Gastrocnemius medialis (tissue), 4 donors: ENCODE results near the gene DMAP1. TPM values are rescaled to one million over a fixed set of nuclear protein-coding genes. Genes with fewer than 3 reads are reported as not detected.

Source experiments
- ATAC-seq, 2 donors: fragments of 150-250 bp; one replicate each; pipeline ENCODE4 v1.9.1; 2016
- DNase-seq, 2 donors: peaks; one replicate each; pipeline ENCODE4 v3.0.0-alpha.2; 2019
- H3K27ac ChIP-seq, 4 donors: fragments of 200-600 bp; sonication (generic); 1 replicate in 1 of 4; 2 replicates in 3 of 4; pipeline ENCODE4 v1.5.1; 2016 to 2018; ENCODE audit warnings: mild to moderate bottlenecking in 2 of 4, moderate library complexity in 1 of 4
- H3K27me3 ChIP-seq, 3 donors: fragments of 200-600 bp; sonication (generic) in 2 of 3; 1 replicate in 1 of 3; 2 replicates in 2 of 3; pipeline versions ENCODE4 v1.5.1 to v1.6.0; 2016 to 2019; ENCODE audit warnings: mild to moderate bottlenecking in 1 of 3, moderate library complexity in 1 of 3
- H3K36me3 ChIP-seq, 2 donors: fragments of 200-600 bp; sonication (generic) in 1 of 2; one replicate each; pipeline ENCODE4 v1.5.1; 2017 to 2018
- H3K4me1 ChIP-seq, 2 donors: fragments of 200-600 bp; sonication (generic) in 1 of 2; one replicate each; pipeline ENCODE4 v1.5.1; 2016 to 2017; ENCODE audit warnings: mild to moderate bottlenecking in 2 of 2
- H3K4me3 ChIP-seq, 4 donors: fragments of 200-600 bp; sonication (generic) in 3 of 4; 1 replicate in 1 of 4; 2 replicates in 3 of 4; pipeline ENCODE4 v1.5.1; 2016 to 2019; ENCODE audit warnings: mild to moderate bottlenecking in 2 of 4
- H3K9me3 ChIP-seq, 3 donors: fragments of 200-600 bp; sonication (generic) in 2 of 3; 1 replicate in 1 of 3; 2 replicates in 2 of 3; pipeline ENCODE4 v1.5.1; 2016 to 2019
- POLR2A ChIP-seq, 2 donors: fragments of 450-650 bp; IDR thresholded peaks; one replicate each; pipeline ENCODE4 v1.6.1; 2017; ENCODE audit warnings: antibody characterized with exemption in 2 of 2, mild to moderate bottlenecking in 2 of 2, moderate library complexity in 2 of 2
- in situ Hi-C, 4 donors: fragments of 200-750 bp; cut with MboI; loops; one replicate each; pipeline versions ENCODE4 v1.15.0 to v1.8.0; 2017; ENCODE audit warnings: low sequenced_read_pairs in 4 of 4
- intact Hi-C: fragments of 100-400 bp; cut with DNase I; formaldehyde crosslinking; loops from one replicate; pipeline ENCODE4 v1.15.1; 2023; ENCODE audit warnings: low total_unique reads
- total RNA-seq, 4 donors: library from RNA; depleted of rRNA; stranded (reverse); fragments of >200 nt; gene quantifications; one replicate each; pipeline versions ENCODE4 v1.1.0 to v1.2.3, GENCODE V29; 2016
- TF ChIP-seq, protein P1 (sequence below), 5 experiments: fragments of 450-650 bp in 3 of 5; fragments of 200-600 bp in 2 of 5; sonication (generic) in 2 of 5; IDR thresholded peaks in 4 of 5; conservative IDR thresholded peaks in 1 of 5; 1 replicate in 4 of 5; 2 replicates in 1 of 5; pipeline ENCODE4 v1.5.1; 2016 to 2019; ENCODE audit warnings: antibody characterized with exemption in 5 of 5, mild to moderate bottlenecking in 3 of 5, moderate library complexity in 3 of 5

The DMAP1 gene, protein sequence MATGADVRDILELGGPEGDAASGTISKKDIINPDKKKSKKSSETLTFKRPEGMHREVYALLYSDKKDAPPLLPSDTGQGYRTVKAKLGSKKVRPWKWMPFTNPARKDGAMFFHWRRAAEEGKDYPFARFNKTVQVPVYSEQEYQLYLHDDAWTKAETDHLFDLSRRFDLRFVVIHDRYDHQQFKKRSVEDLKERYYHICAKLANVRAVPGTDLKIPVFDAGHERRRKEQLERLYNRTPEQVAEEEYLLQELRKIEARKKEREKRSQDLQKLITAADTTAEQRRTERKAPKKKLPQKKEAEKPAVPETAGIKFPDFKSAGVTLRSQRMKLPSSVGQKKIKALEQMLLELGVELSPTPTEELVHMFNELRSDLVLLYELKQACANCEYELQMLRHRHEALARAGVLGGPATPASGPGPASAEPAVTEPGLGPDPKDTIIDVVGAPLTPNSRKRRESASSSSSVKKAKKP
- 10 to 100 TPM; 24.9 to 42.2 (median 34.9) TPM for total RNA-seq

GRCh38 chr1:44213222-44214112 lies at the start of gene DMAP1:
DMAP1 (plus strand) TSS chr1:44213471; CDS start chr1:44213754, 283 bp downstream.
- Histone ChIP-seq H3K4me1 (peaks cover 18 to 22% of the 10 kb centered on the region in 2 donors), H3K9me3 (no peaks in the 10 kb centered on the region), H3K4me3 (peak within 1 kb of the TSS; percentile 76 to 90 (median 81)), H3K36me3 (peaks cover 0 to 13% of the 10 kb centered on the region in 2 donors), H3K27ac (peak within 1 kb of the TSS; percentile 73 to 88 (median 82)), H3K27me3 (no peaks in the 10 kb centered on the region)
- DNase-seq: peak; percentile 71 to 74
- peak; percentile 92 to 96 for ATAC-seq
- in situ Hi-C loops (loop anchor here (10.0 to 25.0 kb wide), 3 partner anchors 101 to 381 kb away; no protein-coding TSS in a partner anchor), intact Hi-C loops (loop anchor here (10.0 kb wide), 1 partner anchor 441 kb away; no protein-coding TSS in a partner anchor)
- TF ChIP-seq, protein P1, sequence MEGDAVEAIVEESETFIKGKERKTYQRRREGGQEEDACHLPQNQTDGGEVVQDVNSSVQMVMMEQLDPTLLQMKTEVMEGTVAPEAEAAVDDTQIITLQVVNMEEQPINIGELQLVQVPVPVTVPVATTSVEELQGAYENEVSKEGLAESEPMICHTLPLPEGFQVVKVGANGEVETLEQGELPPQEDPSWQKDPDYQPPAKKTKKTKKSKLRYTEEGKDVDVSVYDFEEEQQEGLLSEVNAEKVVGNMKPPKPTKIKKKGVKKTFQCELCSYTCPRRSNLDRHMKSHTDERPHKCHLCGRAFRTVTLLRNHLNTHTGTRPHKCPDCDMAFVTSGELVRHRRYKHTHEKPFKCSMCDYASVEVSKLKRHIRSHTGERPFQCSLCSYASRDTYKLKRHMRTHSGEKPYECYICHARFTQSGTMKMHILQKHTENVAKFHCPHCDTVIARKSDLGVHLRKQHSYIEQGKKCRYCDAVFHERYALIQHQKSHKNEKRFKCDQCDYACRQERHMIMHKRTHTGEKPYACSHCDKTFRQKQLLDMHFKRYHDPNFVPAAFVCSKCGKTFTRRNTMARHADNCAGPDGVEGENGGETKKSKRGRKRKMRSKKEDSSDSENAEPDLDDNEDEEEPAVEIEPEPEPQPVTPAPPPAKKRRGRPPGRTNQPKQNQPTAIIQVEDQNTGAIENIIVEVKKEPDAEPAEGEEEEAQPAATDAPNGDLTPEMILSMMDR (IDR thresholded peaks at IDR 0.05 in 4 of 5, conservative IDR thresholded peaks at IDR 0.05 in 1 of 5): peak in 2 of 5 experiments; percentile 16 to 26
- TF ChIP-seq POLR2A (IDR thresholded peaks at IDR 0.05): no peak

DNA sequence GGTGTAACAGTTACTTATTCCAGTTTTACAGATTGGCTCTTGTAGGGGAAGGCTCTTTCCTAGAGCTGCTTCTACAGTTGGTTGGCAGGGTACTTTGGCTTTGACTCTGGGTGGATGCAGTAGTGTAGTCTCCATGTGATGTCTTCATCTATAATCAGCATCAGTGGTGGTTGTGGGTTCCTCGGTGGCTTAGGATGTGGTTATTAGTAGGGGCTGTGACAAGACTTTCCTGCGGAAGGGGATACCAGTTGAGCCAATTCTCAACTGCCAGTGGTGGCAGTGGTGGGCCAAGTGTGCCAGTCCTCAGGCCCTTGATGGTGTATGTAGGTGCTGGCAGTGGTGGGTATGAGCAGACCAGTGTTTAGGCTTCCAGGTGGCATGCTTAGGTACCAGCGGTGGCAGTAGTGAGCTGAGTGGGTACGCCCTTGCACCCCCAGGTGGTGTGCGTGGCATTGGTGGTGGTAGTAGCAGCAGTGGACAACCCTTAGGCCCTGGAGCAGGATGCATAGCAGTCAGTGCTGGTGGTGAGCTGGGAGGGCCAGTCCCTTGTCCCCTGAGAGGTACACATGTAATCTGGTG lies 44.7 kb upstream of the DMAP1 start:
- DNase-seq: no peak
- TF ChIP-seq, protein P1 (IDR thresholded peaks at IDR 0.05 in 4 of 5, conservative IDR thresholded peaks at IDR 0.05 in 1 of 5): no peak
- no peak for TF ChIP-seq POLR2A (IDR thresholded peaks at IDR 0.05)
- peaks cover 0 to 2% (median 0%) of the 10 kb centered on the region in 3 donors for H3K27me3 ChIP-seq
- ATAC-seq: no peak
- intact Hi-C loops: no loop called here
- no peaks in the 10 kb centered on the region for H3K4me1 ChIP-seq
- H3K36me3 ChIP-seq: no peaks in the 10 kb centered on the region
- H3K9me3 ChIP-seq: no peaks in the 10 kb centered on the region
- in situ Hi-C loops: no loop called here
- no peak overlapping the region for H3K27ac ChIP-seq
- no peak overlapping the region for H3K4me3 ChIP-seq

DNA sequence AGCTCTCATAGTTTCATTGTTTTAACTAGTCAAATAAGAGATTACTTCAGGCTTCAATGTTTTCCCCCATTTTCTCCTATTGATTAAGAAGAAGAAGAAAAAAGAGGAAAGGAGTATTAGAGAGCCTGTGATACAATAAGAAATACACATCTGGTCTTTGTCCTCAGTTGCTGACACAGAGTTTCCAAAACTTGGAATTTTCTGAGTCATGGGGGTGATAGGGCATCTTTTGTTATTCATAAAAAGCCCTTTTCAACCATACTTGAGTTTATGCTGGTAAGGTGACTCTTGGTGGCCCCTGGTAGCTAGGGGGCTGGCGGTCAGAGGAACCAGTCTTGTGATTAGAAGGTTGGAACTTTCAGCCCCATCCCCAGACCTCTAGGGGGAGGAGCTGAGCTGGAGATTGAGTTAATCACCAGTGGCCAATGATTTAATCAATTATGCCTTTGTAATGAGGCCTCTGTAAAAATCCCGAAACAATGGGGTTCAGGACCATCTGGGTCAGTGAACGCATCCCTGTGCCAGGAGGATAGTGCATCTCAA lies 42.9 kb upstream of the DMAP1 start:
- ATAC-seq: no peak
- TF ChIP-seq, protein P1 (IDR thresholded peaks at IDR 0.05 in 4 of 5, conservative IDR thresholded peaks at IDR 0.05 in 1 of 5): no peak
- TF ChIP-seq POLR2A (IDR thresholded peaks at IDR 0.05): no peak

GRCh38 chr1:44174630-44175029 lies 38.6 kb upstream of the DMAP1 start:
- ATAC-seq: no peak
- H3K36me3 ChIP-seq: no peaks in the 10 kb centered on the region
- no peak for TF ChIP-seq POLR2A (IDR thresholded peaks at IDR 0.05)
- TF ChIP-seq, protein P1 (IDR thresholded peaks at IDR 0.05 in 4 of 5, conservative IDR thresholded peaks at IDR 0.05 in 1 of 5): no peak
- no peak for DNase-seq
- intact Hi-C loops: no loop called here
- no peak overlapping the region for H3K4me3 ChIP-seq
- no peaks in the 10 kb centered on the region for H3K9me3 ChIP-seq
- in situ Hi-C loops: no loop called here
- H3K4me1 ChIP-seq: no peaks in the 10 kb centered on the region
- peaks cover 0 to 2% (median 0%) of the 10 kb centered on the region in 3 donors for H3K27me3 ChIP-seq
- no peak overlapping the region for H3K27ac ChIP-seq

More for the DNA sequence above, 42.9 kb upstream of the DMAP1 start:
- no peaks in the 10 kb centered on the region for H3K36me3 ChIP-seq
- no peak for DNase-seq
- intact Hi-C loops (no loop called here), in situ Hi-C loops (no loop called here)
- H3K4me3 ChIP-seq: no peak overlapping the region
- no peaks in the 10 kb centered on the region for H3K9me3 ChIP-seq
- no peak overlapping the region for H3K27ac ChIP-seq
- no peaks in the 10 kb centered on the region for H3K4me1 ChIP-seq
- H3K27me3 ChIP-seq: peaks cover 0 to 2% (median 0%) of the 10 kb centered on the region in 3 donors
